IMR-90 (cell line): Measurements from ENCODE around the gene PIK3R5. TPM values are rescaled to one million over a fixed set of nuclear protein-coding genes. Genes with fewer than 3 reads are reported as not detected.

ENCODE experiments used
- ATAC-seq: fragments of 200-7000 bp; cut with Tn5 transposase; 2 replicates; pipeline ENCODE4 v1.9.1; 2020; ENCODE audit warnings: low read depth, mild to moderate bottlenecking, moderate library complexity
- BruUV-seq: library from RNA; stranded (reverse); fragments of 400-500 nt; replicated peaks from 2 replicates; lab custom pipeline; 2021; lab: Mats Ljungman, UMichigan
- CTCF ChIA-PET: fragments of 300-600 bp; formaldehyde crosslinking; extraction: SDS; loops from one replicate; lab custom pipeline; 2021; ENCODE audit warnings: antibody characterized with exemption; lab: Yijun Ruan, JAX
- POLR2A ChIA-PET: fragments of 300-600 bp; sonication (Branson Sonifier 250); formaldehyde crosslinking; loops from one replicate; lab custom pipeline; 2022; ENCODE audit warnings: antibody characterized with exemption; ENCODE audit not compliant: unreplicated experiment; lab: Charles Lee
- DNase-seq: peaks from one replicate; pipeline ENCODE4 v3.0.0; 2013
- H2AFZ ChIP-seq: replicated peaks from 2 replicates; pipeline ENCODE3; 2013; ENCODE audit warnings: low read length, mild to moderate bottlenecking; ENCODE audit not compliant: poor library complexity
- H2AK5ac ChIP-seq: 2 replicates; pipeline ENCODE4 v1.6.1; 2013; ENCODE audit warnings: low read depth, low read length, inconsistent platforms
- H2AK9ac ChIP-seq: replicated peaks from 2 replicates; pipeline ENCODE3; 2013; ENCODE audit warnings: mild to moderate bottlenecking, low read depth, low read length, moderate library complexity; ENCODE audit not compliant: poor library complexity
- H2BK120ac ChIP-seq: 2 replicates; pipeline ENCODE4 v1.6.1; 2013; ENCODE audit warnings: low read depth, low read length, inconsistent platforms
- H2BK15ac ChIP-seq: 3 replicates; pipeline ENCODE4 v1.6.1; 2013; ENCODE audit warnings: low read depth, low read length, inconsistent platforms
- H2BK20ac ChIP-seq: 2 replicates; pipeline ENCODE4 v1.6.1; 2013; ENCODE audit warnings: low read depth, mild to moderate bottlenecking, inconsistent platforms, low read length, moderate library complexity
- H2BK5ac ChIP-seq: 2 replicates; pipeline ENCODE4 v1.6.1; 2013; ENCODE audit warnings: mild to moderate bottlenecking, low read depth, low read length, inconsistent platforms; ENCODE audit not compliant: poor library complexity, severe bottlenecking
- H3K14ac ChIP-seq: replicated peaks from 2 replicates; pipeline ENCODE4 v1.6.1; 2013; ENCODE audit warnings: low read depth, low read length, inconsistent platforms
- H3K18ac ChIP-seq: 2 replicates; pipeline ENCODE4 v1.6.1; 2013; ENCODE audit warnings: low read depth, low read length, control low read depth
- H3K23ac ChIP-seq: 2 replicates; pipeline ENCODE4 v1.6.1; 2013; ENCODE audit warnings: low read depth, low read length, inconsistent platforms
- H3K27ac ChIP-seq: 2 replicates; pipeline ENCODE4 v1.5.1; 2013; ENCODE audit warnings: mild to moderate bottlenecking, control low read depth, low read length; ENCODE audit not compliant: insufficient read depth
- H3K27me3 ChIP-seq: 2 replicates; pipeline ENCODE4 v1.6.1; 2013; ENCODE audit warnings: low read length; ENCODE audit not compliant: control insufficient read depth, insufficient read depth
- H3K36me3 ChIP-seq: 2 replicates; pipeline ENCODE4 v1.6.1; 2013; ENCODE audit warnings: low read length, mixed read lengths; ENCODE audit not compliant: control insufficient read depth, insufficient read depth
- H3K4ac ChIP-seq: 2 replicates; pipeline ENCODE4 v1.6.1; 2013; ENCODE audit warnings: low read depth, low read length, inconsistent platforms
- H3K4me1 ChIP-seq: 2 replicates; pipeline ENCODE4 v1.6.1; 2013; ENCODE audit warnings: low read length, mixed read lengths; ENCODE audit not compliant: control insufficient read depth, insufficient read depth
- H3K4me2 ChIP-seq: 2 replicates; pipeline ENCODE4 v1.6.1; 2013; ENCODE audit warnings: low read depth, mild to moderate bottlenecking, control low read depth, low read length, moderate library complexity
- H3K4me3 ChIP-seq: 2 replicates; pipeline ENCODE4 v1.5.1; 2013; ENCODE audit warnings: low read depth, mild to moderate bottlenecking, control low read depth, low read length, moderate library complexity; ENCODE audit not compliant: insufficient read depth
- H3K56ac ChIP-seq: 2 replicates; pipeline ENCODE4 v1.6.1; 2013; ENCODE audit warnings: low read length, inconsistent platforms; ENCODE audit not compliant: insufficient read depth; ENCODE audit errors: extremely low read depth
- H3K79me1 ChIP-seq, 2 experiments: 2 replicates each; pipeline ENCODE4 v1.6.1; 2013; ENCODE audit warnings: low read length in 2 of 2, inconsistent platforms in 1 of 2, low read depth in 1 of 2
- H3K9ac ChIP-seq: 2 replicates; pipeline ENCODE4 v1.6.1; 2013; ENCODE audit warnings: low read depth, low read length, control low read depth
- H3K9me1 ChIP-seq: 2 replicates; pipeline ENCODE4 v1.6.1; 2013; ENCODE audit warnings: low read length, inconsistent platforms; ENCODE audit not compliant: insufficient read depth
- H3K9me3 ChIP-seq: 2 replicates; pipeline ENCODE4 v1.6.1; 2013; ENCODE audit warnings: low read length; ENCODE audit not compliant: control insufficient read depth, insufficient read depth
- H4K20me1 ChIP-seq: 2 replicates; pipeline ENCODE4 v1.6.1; 2013; ENCODE audit warnings: low read length, inconsistent platforms; ENCODE audit not compliant: insufficient read depth
- H4K5ac ChIP-seq: 2 replicates; pipeline ENCODE4 v1.6.1; 2013; ENCODE audit warnings: mild to moderate bottlenecking, low read depth, low read length, control low read depth
- H4K8ac ChIP-seq, 2 experiments: 2 replicates each; pipeline ENCODE4 v1.6.1; 2013; ENCODE audit warnings: low read depth in 2 of 2, low read length in 2 of 2, control low read depth in 1 of 2, inconsistent platforms in 1 of 2
- H4K91ac ChIP-seq: 2 replicates; pipeline ENCODE4 v1.6.1; 2013; ENCODE audit warnings: low read depth, low read length, inconsistent platforms; ENCODE audit not compliant: insufficient read depth
- CHD1 ChIP-seq: IDR thresholded peaks from 2 replicates; pipeline ENCODE4 v1.6.1; 2012; ENCODE audit warnings: low read depth, low read length, improper control_type of control experiment
- NFE2L2 ChIP-seq: fragments of 150-350 bp; IDR thresholded peaks from 2 replicates; pipeline ENCODE4 v1.6.1; 2016; ENCODE audit warnings: low read depth, mild to moderate bottlenecking, low read length
- SMC3 ChIP-seq: fragments of 150-350 bp; IDR thresholded peaks from 2 replicates; pipeline ENCODE4 v1.6.1; 2016; ENCODE audit warnings: low read depth, mild to moderate bottlenecking, antibody characterized with exemption, low read length, moderate library complexity
- WGBS, 2 experiments: methylation state at CpG; one replicate each; pipeline versions ENCODE4 v1.1.5 to v1.1.7; 2013; ENCODE audit warnings: missing lambda C conversion rate in 2 of 2; ENCODE audit not compliant: insufficient read length in 1 of 2; ENCODE audit errors: extremely low coverage in 2 of 2; 5-methylcytosine and 5-hydroxymethylcytosine counted together
- dilution Hi-C: fragments of 300-500 bp; cut with HindIII; formaldehyde crosslinking; loops from one replicate; pipeline ENCODE4 v1.14.3; 2018; ENCODE audit warnings: low sequenced_read_pairs; ENCODE audit not compliant: unreplicated experiment
- in situ Hi-C: fragments of 300-500 bp; cut with MboI; formaldehyde crosslinking; loops from 3 replicates; pipeline ENCODE4 v1.14.3; 2019; ENCODE audit warnings: low sequenced_read_pairs, inconsistent platforms, mixed read lengths
- intact Hi-C: fragments of 100-400 bp; cut with micrococcal nuclease; formaldehyde crosslinking; loops from 2 replicates; pipeline ENCODE4 v1.10.0; 2022
- polyA plus RNA-seq, 3 experiments: library from polyadenylated mRNA; depleted of rRNA; stranded (reverse); fragments of >200 nt; gene quantifications; 2 replicates each; pipeline ENCODE4 v1.2.3, GENCODE V29; 2012; ENCODE audit warnings: low replicate concordance in 1 of 3
- total RNA-seq: library from RNA; depleted of rRNA; stranded (reverse); fragments of >200 nt; gene quantifications from 2 replicates; pipeline ENCODE4 v1.2.3, GENCODE V29; 2012
- TF ChIP-seq, protein P1 (sequence below): fragments of 150-350 bp; IDR thresholded peaks from 2 replicates; pipeline ENCODE4 v1.6.1; 2016; ENCODE audit warnings: low read depth, mild to moderate bottlenecking, low read length, moderate library complexity, borderline replicate concordance
- TF ChIP-seq, protein P2 (sequence below): conservative IDR thresholded peaks from 2 replicates; pipeline ENCODE4 v1.5.1; 2012; ENCODE audit warnings: mild to moderate bottlenecking, low read depth, low read length, improper control_type of control experiment

The PIK3R5 gene
- total and polyA plus RNA-seq, 2 of the 4 experiments (the other 2 are of a cell fraction): not detected

DNA sequence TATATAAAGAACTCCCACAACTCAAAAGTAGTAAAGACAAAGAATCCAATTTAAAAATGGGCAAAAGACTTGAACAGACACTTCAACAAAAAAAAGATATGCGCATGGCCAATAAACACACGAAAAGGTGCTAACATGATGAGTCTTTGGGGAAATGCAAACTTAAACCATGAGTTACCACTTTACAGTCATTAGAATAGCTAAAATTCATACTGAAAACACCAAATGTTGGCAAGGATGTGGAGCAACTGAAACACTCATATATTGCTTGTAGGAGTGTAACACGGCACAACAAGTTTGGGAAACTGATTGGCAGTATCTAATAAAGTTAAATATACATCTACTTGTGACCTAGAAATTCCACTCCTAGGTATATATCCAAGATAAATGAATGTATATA lies 3.0 kb upstream of the PIK3R5 start:
- no CpG with 5 or more reads among the region's 3 CpGs for WGBS, 2 experiments
- H2BK5ac ChIP-seq: no peak overlapping the region
- in situ Hi-C loops (no loop called here), dilution Hi-C loops (no loop called here), intact Hi-C loops (no loop called here)
- no peak overlapping the region for H2BK15ac ChIP-seq
- H3K18ac ChIP-seq: no peak overlapping the region
- H4K20me1 ChIP-seq: no peaks in the 10 kb centered on the region
- POLR2A ChIA-PET: no interaction called here
- BruUV-seq: no TSS peak
- H2BK120ac ChIP-seq: no peak overlapping the region
- no peaks in the 10 kb centered on the region for H3K36me3 ChIP-seq
- H3K4ac ChIP-seq: no peak overlapping the region
- TF ChIP-seq, protein P1, sequence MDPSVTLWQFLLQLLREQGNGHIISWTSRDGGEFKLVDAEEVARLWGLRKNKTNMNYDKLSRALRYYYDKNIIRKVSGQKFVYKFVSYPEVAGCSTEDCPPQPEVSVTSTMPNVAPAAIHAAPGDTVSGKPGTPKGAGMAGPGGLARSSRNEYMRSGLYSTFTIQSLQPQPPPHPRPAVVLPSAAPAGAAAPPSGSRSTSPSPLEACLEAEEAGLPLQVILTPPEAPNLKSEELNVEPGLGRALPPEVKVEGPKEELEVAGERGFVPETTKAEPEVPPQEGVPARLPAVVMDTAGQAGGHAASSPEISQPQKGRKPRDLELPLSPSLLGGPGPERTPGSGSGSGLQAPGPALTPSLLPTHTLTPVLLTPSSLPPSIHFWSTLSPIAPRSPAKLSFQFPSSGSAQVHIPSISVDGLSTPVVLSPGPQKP: no peak
- TF ChIP-seq, protein P2, sequence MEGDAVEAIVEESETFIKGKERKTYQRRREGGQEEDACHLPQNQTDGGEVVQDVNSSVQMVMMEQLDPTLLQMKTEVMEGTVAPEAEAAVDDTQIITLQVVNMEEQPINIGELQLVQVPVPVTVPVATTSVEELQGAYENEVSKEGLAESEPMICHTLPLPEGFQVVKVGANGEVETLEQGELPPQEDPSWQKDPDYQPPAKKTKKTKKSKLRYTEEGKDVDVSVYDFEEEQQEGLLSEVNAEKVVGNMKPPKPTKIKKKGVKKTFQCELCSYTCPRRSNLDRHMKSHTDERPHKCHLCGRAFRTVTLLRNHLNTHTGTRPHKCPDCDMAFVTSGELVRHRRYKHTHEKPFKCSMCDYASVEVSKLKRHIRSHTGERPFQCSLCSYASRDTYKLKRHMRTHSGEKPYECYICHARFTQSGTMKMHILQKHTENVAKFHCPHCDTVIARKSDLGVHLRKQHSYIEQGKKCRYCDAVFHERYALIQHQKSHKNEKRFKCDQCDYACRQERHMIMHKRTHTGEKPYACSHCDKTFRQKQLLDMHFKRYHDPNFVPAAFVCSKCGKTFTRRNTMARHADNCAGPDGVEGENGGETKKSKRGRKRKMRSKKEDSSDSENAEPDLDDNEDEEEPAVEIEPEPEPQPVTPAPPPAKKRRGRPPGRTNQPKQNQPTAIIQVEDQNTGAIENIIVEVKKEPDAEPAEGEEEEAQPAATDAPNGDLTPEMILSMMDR: no peak
- TF ChIP-seq NFE2L2 (no peak), SMC3 (no peak), CHD1 (no peak)
- H3K27ac ChIP-seq: no peak overlapping the region
- no peak overlapping the region for H2BK20ac ChIP-seq
- H3K4me3 ChIP-seq: no peak overlapping the region
- CTCF ChIA-PET: no interaction called here
- no peak overlapping the region for H3K14ac ChIP-seq
- no peak for ATAC-seq
- no peak overlapping the region for H4K91ac ChIP-seq
- H3K9me1 ChIP-seq: no peaks in the 10 kb centered on the region
- H3K9ac ChIP-seq: no peak overlapping the region
- no peak overlapping the region for H2AK5ac ChIP-seq
- no peaks in the 10 kb centered on the region for H3K4me1 ChIP-seq
- H2AFZ ChIP-seq: no peak overlapping the region
- no peaks in the 10 kb centered on the region for H3K79me1 ChIP-seq
- H3K56ac ChIP-seq: no peak overlapping the region
- no peaks in the 10 kb centered on the region for H3K27me3 ChIP-seq
- DNase-seq: no peak
- no peak overlapping the region for H2AK9ac ChIP-seq
- no peak overlapping the region for H3K4me2 ChIP-seq
- H3K23ac ChIP-seq: no peak overlapping the region
- peaks cover 7% of the 10 kb centered on the region for H3K9me3 ChIP-seq
- H4K8ac ChIP-seq: no peak overlapping the region
- H4K5ac ChIP-seq: no peak overlapping the region
